ENCODE results near the gene ADCK1.
"Not testable (repeated sequence)": the region's sequence is repeated elsewhere in the genome, so short reads cannot be mapped to it uniquely, and the experiment has no call there.

Gene ADCK1, protein sequence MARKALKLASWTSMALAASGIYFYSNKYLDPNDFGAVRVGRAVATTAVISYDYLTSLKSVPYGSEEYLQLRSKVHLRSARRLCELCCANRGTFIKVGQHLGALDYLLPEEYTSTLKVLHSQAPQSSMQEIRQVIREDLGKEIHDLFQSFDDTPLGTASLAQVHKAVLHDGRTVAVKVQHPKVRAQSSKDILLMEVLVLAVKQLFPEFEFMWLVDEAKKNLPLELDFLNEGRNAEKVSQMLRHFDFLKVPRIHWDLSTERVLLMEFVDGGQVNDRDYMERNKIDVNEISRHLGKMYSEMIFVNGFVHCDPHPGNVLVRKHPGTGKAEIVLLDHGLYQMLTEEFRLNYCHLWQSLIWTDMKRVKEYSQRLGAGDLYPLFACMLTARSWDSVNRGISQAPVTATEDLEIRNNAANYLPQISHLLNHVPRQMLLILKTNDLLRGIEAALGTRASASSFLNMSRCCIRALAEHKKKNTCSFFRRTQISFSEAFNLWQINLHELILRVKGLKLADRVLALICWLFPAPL

DNA sequence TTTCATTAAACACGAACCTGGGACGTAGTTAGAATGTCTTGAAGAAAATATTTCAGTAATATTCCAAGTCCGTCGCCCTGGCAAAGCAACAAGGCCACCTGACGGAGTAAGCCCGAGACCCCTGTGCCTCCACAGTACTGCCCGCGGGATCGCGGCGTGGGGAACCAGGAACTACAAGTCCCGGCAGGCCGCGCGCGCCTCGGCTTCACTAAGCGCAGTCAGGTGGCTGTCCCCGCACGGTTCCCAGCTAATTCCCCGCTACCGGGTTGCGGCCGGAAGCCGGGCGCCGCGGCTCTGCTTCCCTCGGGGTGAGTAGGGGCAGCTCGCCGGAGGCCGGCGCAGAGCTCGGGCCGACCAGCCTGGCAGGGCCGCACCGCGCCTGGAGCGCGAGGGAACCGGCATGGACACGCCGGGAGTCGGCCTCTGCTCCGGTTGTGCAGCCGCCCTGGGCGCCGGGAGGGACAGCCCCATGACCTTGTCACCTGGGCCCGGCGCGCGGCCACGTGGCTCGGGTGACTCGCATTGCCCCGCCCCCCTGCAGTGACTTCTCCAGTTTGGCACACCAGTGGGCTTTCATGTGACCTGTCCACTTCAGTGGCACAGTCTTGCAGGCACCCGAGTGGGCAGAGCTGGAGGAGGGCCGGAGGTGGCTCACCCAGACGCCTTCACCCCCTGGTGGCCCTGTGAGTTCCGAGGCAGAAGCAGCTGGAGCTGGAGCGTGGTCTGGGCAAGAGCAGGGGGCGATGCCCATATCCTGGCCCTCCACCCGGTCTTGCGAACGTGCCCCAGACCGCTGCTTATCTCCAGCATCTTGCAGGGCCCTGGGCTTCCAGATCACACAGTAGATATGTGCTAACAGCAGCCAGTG lies at the start of gene ADCK1:
Gene ADCK1, plus strand, starts transcription at position 247 of the 868 bp plus-strand sequence. CDS start 18,870 bp downstream, outside the sequence.
- peak; percentile 82 for DNase-seq

DNA sequence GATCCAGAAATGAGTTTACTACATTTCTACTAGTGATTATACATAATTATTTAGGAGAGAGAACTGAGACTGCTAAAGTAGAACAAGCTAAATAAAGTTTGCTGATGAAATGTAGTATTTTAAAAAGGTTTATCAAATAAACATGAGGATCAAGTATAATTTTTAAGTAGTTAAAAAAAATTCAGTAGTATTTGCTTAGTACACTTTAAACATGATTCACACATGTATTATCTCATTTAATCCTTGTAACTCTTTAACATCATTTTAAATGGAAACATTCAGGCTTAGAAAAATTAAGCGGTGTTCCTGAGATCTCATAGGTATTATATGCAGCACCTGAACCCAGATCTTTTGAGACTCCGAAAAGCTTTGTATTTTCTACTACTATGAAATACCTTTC lies 47.6 kb upstream of the ADCK1 start:
- DNase-seq = no peak

DNA sequence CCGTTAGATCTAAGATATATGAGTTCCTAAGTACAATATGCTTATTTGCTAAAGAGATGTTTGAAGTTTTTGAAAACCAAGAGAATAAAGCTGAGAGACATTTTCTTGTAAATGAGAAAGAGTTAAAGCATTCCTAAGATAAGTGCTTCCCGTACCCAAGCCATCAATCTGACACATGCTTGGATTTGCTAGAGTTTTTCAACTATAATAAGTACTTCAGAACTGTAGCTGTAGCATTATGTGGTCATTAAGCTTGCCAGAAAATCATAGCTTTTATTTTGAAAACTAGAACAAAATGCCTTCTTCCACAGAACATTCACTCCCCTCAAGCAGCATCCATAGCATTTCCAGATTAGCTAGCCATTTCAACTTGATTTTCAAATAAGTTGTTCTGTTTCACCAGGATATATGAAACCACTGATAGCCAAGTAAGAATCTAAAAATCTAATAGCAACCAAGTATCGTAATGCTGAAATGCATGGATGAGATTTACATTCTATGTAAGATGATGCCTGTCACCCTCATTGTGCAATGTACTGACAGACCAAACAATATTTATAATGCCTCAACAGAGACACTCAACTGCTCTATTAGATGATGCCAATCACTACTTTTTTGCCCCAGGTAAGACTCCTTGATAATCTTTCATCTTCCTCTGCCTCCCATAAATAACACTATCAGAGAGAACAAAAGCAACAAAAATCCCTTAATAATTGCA lies 47.0 kb upstream of the ADCK1 start:
- no peak for DNase-seq

DNA sequence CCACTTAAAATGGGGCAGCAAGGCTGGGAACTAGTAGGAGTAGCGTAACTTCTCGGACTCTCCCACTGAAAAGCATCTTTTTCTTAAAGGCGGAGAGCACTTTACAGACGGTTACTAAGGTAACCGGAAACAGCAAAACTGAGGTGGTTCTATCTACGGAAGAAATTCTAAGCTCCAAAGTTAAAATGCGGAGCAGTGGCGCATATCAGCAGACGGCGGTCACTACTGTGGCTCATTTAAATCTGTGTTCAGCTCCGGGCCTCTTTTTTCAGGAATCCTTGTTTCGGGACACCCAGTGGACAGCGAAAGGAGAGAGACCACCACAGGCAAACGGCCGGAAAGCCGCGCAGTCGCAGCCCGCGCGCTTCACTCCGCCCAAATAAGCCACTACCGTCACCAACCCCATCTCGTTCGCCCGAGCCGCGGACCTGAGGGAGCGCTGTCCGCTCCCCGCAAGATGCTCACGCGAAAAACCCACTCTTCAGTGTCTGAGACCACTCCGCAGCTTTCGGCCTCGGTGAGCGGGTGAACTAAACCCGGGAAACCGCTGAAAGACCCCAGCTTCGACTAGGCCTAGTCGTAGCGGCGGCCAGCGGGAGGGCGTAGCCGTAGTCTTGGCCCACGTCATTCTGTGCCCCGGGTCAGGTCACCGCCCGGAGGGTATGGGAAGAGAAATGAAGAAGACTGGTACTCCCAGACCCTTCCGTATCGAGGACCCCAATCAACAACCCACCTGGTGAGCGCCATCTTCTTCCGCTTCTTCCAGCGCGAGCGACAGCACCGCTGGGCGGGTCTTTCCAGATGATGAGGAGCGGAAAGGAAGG lies 39.3 kb upstream of the ADCK1 start, which contains the start of gene SNW1:
Gene SNW1, minus strand, starts transcription at position 776 of the 824 bp plus-strand sequence. Its CDS starts 29 bp downstream, at position 747.
- peak; percentile 95 for DNase-seq

DNA sequence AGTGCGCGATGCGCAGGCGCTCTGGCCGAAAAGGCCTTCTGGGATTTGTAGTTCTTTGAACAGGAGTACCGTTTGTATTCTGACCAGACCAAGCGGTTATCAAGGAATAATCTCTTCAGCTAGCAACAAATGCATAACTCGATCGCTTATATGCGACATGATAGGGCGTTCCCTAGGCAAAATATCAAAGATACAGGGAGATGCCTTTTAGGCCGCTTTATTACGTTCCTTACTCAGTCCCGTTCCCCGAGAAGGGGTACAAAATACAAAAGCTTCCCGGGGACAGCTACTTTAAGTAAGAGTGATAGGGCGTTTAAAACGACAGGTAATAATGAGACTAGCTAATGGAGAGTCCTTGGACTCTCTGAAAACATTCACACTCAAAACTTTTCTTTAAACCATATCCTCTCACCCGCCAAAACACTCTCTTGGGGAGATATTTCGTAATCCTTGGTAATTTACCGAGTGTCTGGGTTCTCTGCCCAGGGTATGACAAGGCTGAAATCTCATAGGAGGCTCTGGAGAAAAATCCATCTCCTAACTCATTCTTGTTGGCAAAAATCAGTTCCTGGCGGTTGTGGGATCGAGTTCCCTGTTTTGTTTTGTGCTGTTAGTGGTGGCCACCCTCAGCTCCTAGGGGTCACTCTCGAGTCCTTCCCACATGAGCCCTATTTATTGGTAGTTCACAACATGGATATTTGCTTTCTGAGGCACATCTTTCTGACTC lies 38.5 kb upstream of the ADCK1 start:
- DNase-seq = no peak

- DNase-seq = no peak
Measured at GRCh38 chr14:77763316-77763715, 36.6 kb upstream of the ADCK1 start.

DNA sequence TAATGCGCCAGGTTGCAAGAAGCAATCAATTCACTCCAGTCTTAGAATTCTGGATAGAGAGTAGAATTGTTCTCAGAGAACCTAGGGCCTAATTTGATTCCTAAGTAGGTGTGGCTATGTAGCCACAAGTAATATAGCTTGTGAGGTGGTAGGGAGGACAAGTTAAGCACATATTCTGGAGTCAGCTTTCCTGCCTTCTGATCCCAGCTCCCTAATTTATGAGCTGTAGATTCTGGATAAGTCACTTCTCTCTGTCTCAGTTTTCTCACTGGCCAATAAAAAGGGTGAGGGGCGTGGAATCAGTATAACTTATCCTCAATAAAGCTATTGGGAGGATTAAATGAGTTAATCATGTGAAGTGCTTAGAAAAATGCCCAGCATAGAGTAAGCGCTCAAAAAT lies 35.9 kb upstream of the ADCK1 start:
- DNase-seq = no peak

- not testable (repeated sequence) for DNase-seq
Measured at GRCh38 chr14:77768442-77769069, 31.4 kb upstream of the ADCK1 start.

GRCh38 chr14:77773966-77774365 lies 25.9 kb upstream of the ADCK1 start:
- not testable (repeated sequence) for DNase-seq

DNA sequence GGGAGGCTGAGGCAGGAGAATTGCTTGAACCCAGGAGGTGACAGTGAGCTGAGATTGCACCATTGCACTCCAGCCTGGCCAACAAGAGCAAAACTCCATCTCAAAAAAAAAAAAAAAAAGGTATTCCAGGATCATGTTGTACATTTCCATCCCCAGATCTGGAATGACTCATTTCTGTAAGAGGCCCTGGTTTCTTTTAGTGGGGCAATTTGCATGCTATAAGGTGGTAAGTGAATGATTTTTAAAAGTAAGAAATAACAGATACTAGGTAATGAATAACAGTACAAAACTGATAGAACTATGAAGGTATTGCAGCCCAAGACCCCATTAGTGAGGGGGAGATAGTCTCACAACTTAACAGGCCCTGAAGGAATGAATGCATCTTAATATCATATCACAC lies 17.7 kb upstream of the ADCK1 start:
- DNase-seq = no peak

GRCh38 chr14:77786148-77786547 lies 13.8 kb upstream of the ADCK1 start:
- DNase-seq = no peak

DNA sequence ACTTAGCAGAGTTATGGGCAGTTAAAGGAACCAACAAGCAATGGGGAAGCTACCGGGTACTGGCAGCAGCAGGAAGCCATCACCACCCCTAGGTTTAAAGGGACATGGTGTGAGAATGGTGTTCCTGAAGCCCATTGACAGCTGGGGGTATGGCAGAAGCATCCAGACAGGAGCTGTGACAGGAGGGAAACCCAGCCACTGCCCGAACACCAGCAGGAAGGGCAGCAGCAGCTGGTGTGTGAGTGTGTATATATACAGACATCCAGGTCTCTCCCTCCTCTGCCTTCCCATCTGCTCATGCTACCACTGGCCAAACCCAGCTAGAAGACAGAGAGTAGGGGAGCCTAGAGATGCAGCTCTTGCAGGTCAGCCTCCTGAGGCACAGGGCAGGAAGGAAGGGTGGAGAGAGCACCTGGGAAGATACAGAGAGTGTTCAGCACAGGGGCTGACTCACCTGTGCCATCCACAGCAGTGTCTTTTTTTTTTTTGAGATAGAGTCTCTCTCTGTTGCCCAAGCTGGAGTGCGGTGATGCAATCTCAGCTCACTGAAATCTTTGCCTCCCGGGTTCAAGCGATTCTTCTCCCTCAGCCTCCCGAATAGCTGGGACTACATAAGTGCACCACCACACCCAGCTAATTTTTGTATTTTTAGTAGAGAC lies 9.2 kb upstream of the ADCK1 start:
- DNase-seq = no peak

DNA sequence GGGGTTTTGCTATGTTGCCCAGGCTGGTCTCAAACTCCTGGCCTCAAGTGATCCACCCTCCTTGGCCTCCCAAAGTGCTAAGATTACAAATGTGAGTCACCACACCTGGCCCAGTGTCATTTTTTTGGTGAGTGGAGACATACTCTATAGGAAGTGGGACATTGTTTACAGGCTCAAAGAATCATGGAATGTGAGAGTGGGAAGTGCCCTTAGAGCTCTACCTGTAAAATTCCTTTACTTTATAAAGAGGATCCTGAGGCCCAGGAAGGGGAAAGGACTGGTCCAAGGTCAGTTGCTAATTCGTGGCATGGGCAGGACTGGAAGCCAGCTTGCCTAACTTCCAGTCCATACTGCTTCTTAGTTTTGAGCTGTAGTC lies 8.7 kb upstream of the ADCK1 start:
- DNase-seq = no peak

DNA sequence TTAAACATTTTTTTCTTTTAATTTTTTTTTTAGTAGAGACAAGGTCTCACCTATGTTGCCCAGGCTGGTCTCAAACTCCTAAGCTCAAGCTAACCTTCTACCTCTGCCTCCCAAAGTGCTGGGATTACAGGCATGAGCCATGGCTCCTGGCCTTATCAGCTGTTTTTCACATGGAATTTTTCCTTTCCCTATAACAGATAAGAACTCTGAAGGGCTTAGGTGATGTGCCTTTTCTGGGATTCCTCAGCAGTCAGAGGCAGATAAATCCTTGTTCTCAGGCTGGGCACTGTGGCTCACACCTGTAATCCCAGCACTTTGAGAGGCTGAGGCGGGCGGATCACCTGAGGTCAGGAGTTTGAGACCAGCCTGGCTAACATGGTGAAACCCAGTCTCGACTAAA lies 6.7 kb upstream of the ADCK1 start:
- DNase-seq = not testable (repeated sequence)

DNA sequence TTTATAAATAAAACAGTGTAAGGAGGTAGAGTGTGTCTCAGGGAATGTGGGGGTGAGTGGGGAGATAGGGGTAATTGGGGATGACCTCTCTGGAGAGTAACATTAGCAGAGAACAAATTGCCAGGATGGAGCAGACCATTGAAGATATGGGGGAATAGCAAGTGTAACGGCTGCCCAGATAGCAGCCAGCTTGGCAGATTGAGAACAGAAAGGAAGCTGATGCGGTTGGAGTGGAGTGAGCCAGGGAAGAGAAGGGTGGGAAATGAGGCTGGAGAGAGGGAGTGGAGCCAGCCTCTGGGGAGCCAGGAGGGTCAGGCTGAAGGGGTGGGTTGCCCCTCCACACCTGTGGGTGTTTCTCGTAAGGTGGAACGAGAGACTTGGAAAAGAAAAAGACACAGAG lies 5.6 kb upstream of the ADCK1 start:
- DNase-seq = no peak

GRCh38 chr14:77799456-77799855 lies 453 bp upstream of the ADCK1 start:
- DNase-seq = not testable (repeated sequence)

DNA sequence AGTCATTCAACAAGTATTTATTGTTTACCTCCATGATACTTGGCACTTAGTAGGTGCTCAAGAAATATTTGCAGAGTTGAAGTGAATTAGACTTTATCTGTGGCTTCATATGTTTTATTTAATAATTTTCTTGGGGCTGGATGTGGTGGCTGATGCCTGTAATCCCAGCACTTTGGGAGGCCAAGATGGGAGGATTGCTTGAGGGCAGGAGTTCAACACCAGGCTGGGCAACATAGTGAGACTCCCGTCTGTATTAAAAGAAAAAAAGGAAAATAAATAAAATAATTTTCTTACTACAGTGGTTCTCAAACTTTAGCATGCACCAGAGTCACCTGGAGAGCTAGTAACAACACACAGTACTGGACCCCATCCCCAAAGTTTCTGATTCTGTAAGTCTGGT lies 905 bp downstream of the ADCK1 start:
- DNase-seq = no peak

DNA sequence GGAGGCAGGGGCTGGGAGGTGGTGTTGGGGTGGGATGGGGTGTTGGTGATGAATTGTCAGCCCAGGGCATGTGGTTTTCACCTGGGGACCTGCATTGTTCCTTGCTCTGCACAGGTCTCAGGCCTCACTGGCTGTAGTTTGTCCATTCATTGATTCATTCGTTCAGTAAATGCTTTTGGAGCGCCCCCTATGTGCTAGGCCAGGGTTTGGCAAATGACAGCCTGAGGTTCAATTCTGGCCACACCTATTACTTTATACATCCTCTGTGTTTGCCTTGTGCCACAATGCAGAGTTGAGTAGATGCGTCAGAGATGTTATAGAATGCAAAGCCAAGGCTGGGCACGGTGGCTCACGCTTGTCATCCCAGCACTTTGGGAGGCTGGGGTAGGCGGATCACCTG lies 4.7 kb downstream of the ADCK1 start:
- DNase-seq = peak; percentile 15

- DNase-seq = no peak
Measured at GRCh38 chr14:77805706-77806105, 5.8 kb downstream of the ADCK1 start.

GRCh38 chr14:77808250-77808649 lies 8.3 kb downstream of the ADCK1 start:
- DNase-seq = no peak
